WTC11 (cell line): ENCODE measurements around the gene CCNF. TPM values are rescaled to one million over a fixed set of nuclear protein-coding genes. Genes with fewer than 3 reads are reported as not detected.

ENCODE experiments used
- ARID4B ChIP-seq: sonication (generic); formaldehyde crosslinking; IDR thresholded peaks from 2 replicates; pipeline ENCODE4 v1.8.0; 2023; ENCODE audit warnings: missing genetic modification reagents, mild to moderate bottlenecking, borderline replicate concordance
- ATF1 ChIP-seq: sonication (generic); formaldehyde crosslinking; IDR thresholded peaks from 2 replicates; pipeline ENCODE4 v1.8.1; 2023; ENCODE audit warnings: mild to moderate bottlenecking, moderate library complexity, missing genetic modification reagents
- ATF3 ChIP-seq: sonication (generic); formaldehyde crosslinking; conservative IDR thresholded peaks from 2 replicates; pipeline ENCODE4 v1.8.1; 2022; ENCODE audit warnings: mild to moderate bottlenecking, missing genetic modification reagents
- CDX4 ChIP-seq: fragments of 250-450 bp; sonication (Bioruptor Pico); IDR thresholded peaks from 2 replicates; pipeline ENCODE4 v1.9.0; 2021; ENCODE audit warnings: moderate library complexity, mild to moderate bottlenecking, inconsistent platforms, borderline replicate concordance
- E2F1 ChIP-seq: sonication (generic); formaldehyde crosslinking; IDR thresholded peaks from 2 replicates; pipeline ENCODE4 v1.8.0; 2022; ENCODE audit warnings: mild to moderate bottlenecking, missing genetic modification reagents
- EMX1 ChIP-seq: fragments of 250-450 bp; sonication (Bioruptor Pico); IDR thresholded peaks from 2 replicates; pipeline ENCODE4 v1.8.0; 2021; ENCODE audit warnings: mild to moderate bottlenecking
- GRHL2 ChIP-seq: fragments of 250-450 bp; sonication (Bioruptor Pico); IDR thresholded peaks from 2 replicates; pipeline ENCODE4 v1.8.0; 2022; ENCODE audit warnings: mild to moderate bottlenecking, moderate library complexity; ENCODE audit not compliant: insufficient replicate concordance, severe bottlenecking
- HMGA2 ChIP-seq: fragments of 250-450 bp; sonication (Bioruptor Pico); IDR thresholded peaks from 2 replicates; pipeline ENCODE4 v1.4.0; 2021; ENCODE audit warnings: mild to moderate bottlenecking, moderate library complexity
- IRF1 ChIP-seq: sonication (generic); formaldehyde crosslinking; IDR thresholded peaks from 2 replicates; pipeline ENCODE4 v1.8.0; 2023; ENCODE audit warnings: missing genetic modification reagents
- IRF2 ChIP-seq: sonication (generic); formaldehyde crosslinking; IDR thresholded peaks from 2 replicates; pipeline ENCODE4 v1.8.0; 2022; ENCODE audit warnings: low read depth, missing genetic modification reagents, borderline replicate concordance
- JUN ChIP-seq: sonication (generic); formaldehyde crosslinking; IDR thresholded peaks from 2 replicates; pipeline ENCODE4 v1.8.0; 2023; ENCODE audit warnings: mild to moderate bottlenecking, missing genetic modification reagents
- NFATC4 ChIP-seq: fragments of 250-450 bp; sonication (Bioruptor Pico); IDR thresholded peaks from 2 replicates; pipeline ENCODE4 v1.9.0; 2021; ENCODE audit warnings: mild to moderate bottlenecking
- NR2C2 ChIP-seq: sonication (generic); formaldehyde crosslinking; IDR thresholded peaks from 2 replicates; pipeline ENCODE4 v1.8.0; 2022; ENCODE audit warnings: mild to moderate bottlenecking, missing genetic modification reagents
- SMAD4 ChIP-seq: sonication (generic); formaldehyde crosslinking; IDR thresholded peaks from 2 replicates; pipeline ENCODE4 v1.8.0; 2022; ENCODE audit warnings: mild to moderate bottlenecking, missing genetic modification reagents
- USF1 ChIP-seq: sonication (generic); formaldehyde crosslinking; IDR thresholded peaks from 2 replicates; pipeline ENCODE4 v1.8.0; 2022; ENCODE audit warnings: mild to moderate bottlenecking, missing genetic modification reagents
- ZBTB43 ChIP-seq: sonication (generic); formaldehyde crosslinking; IDR thresholded peaks from 2 replicates; pipeline ENCODE4 v1.8.1; 2023; ENCODE audit warnings: mild to moderate bottlenecking, missing genetic modification reagents
- ZNF138 ChIP-seq: sonication (generic); formaldehyde crosslinking; conservative IDR thresholded peaks from 2 replicates; pipeline ENCODE4 v1.8.1; 2022; ENCODE audit warnings: mild to moderate bottlenecking, moderate library complexity, missing genetic modification reagents
- ZNF263 ChIP-seq: sonication (generic); formaldehyde crosslinking; IDR thresholded peaks from 2 replicates; pipeline ENCODE4 v1.8.1; 2022; ENCODE audit warnings: low read depth, mild to moderate bottlenecking, moderate library complexity, missing genetic modification reagents
- ZNF396 ChIP-seq: fragments of 250-450 bp; sonication (Bioruptor Pico); IDR thresholded peaks from 2 replicates; pipeline ENCODE4 v1.8.0; 2021; ENCODE audit warnings: mild to moderate bottlenecking, moderate library complexity, borderline replicate concordance
- ZNF423 ChIP-seq: fragments of 250-450 bp; sonication (Bioruptor Pico); IDR thresholded peaks from 2 replicates; pipeline ENCODE4 v2.1.2; 2022; ENCODE audit warnings: mild to moderate bottlenecking, moderate library complexity
- ZNF425 ChIP-seq: fragments of 250-450 bp; sonication (Bioruptor Pico); conservative IDR thresholded peaks from 2 replicates; pipeline ENCODE4 v1.9.0; 2021; ENCODE audit warnings: mild to moderate bottlenecking
- ZNF532 ChIP-seq: fragments of 250-450 bp; sonication (Bioruptor Pico); IDR thresholded peaks from 2 replicates; pipeline ENCODE4 v1.9.0; 2021; ENCODE audit warnings: mild to moderate bottlenecking, borderline replicate concordance
- total RNA-seq: library from RNA; stranded (reverse); gene quantifications from 3 replicates; pipeline ENCODE4 v1.2.3, GENCODE V29; 2021

The CCNF gene
- total RNA-seq, 1 experiment from 2014 or later, result 65.7 TPM

GRCh38 chr16:2473999-2474876 lies 45.0 kb downstream of the CCNF start (continued):
- TF ChIP-seq ATF3 (CRISPR knock-in tag) (no peak), JUN (CRISPR knock-in tag) (no peak), ZNF138 (CRISPR knock-in tag) (no peak), EMX1 (no peak), ZBTB43 (no peak), HMGA2 (no peak), NFATC4 (no peak), IRF2 (CRISPR knock-in tag) (no peak), IRF1 (CRISPR knock-in tag) (no peak), SMAD4 (CRISPR knock-in tag) (no peak), ZNF425 (CRISPR knock-in tag) (no peak), E2F1 (no peak), CDX4 (no peak), NR2C2 (no peak), ARID4B (peak; percentile 49; the same call in 1 of the 2 replicates), USF1 (CRISPR knock-in tag) (peak; percentile 33; the same call in 1 of the 2 replicates), GRHL2 (CRISPR knock-in tag) (no peak), ZNF396 (CRISPR knock-in tag) (no peak), ZNF263 (CRISPR knock-in tag) (no peak), ZNF423 (CRISPR knock-in tag) (peak; percentile 57; the same call in 1 of the 2 replicates), ATF1 (CRISPR knock-in tag) (no peak), ZNF532 (CRISPR knock-in tag) (no peak)
